Fibroblast of lung (primary cell): ENCODE data around the gene SFMBT2. TPM values are rescaled to one million over a fixed set of nuclear protein-coding genes. Genes with fewer than 3 reads are reported as not detected.
A peak's percentile ranks its signal among the peaks of the same experiment; 100 is the strongest.

Source experiments
- DNase-seq, 2 donors: peaks; one replicate each; pipeline versions ENCODE4 v3.0.0 to v3.0.0-alpha.2; 2010; ENCODE audit warnings: low read depth in 2 of 2
- H2AFZ ChIP-seq: 2 replicates; pipeline ENCODE4 v1.5.1; 2012; ENCODE audit warnings: low read length, control low read depth, inconsistent platforms
- H3K27ac ChIP-seq: 2 replicates; pipeline ENCODE4 v1.5.1; 2011; ENCODE audit warnings: low read length, control low read depth; ENCODE audit not compliant: insufficient read depth
- H3K27me3 ChIP-seq: 2 replicates; pipeline ENCODE4 v1.5.1; 2011; ENCODE audit warnings: mild to moderate bottlenecking, low read length; ENCODE audit not compliant: control insufficient read depth, insufficient read depth
- H3K36me3 ChIP-seq: 2 replicates; pipeline ENCODE4 v1.5.1; 2011; ENCODE audit warnings: low read length; ENCODE audit not compliant: control insufficient read depth, insufficient read depth
- H3K4me1 ChIP-seq: 2 replicates; pipeline ENCODE4 v1.5.1; 2011; ENCODE audit warnings: low read length; ENCODE audit not compliant: control insufficient read depth, insufficient read depth; ENCODE audit errors: extremely low read depth
- H3K4me2 ChIP-seq: 2 replicates; pipeline ENCODE4 v1.5.1; 2011; ENCODE audit warnings: low read length, control low read depth; ENCODE audit not compliant: insufficient read depth; ENCODE audit errors: extremely low read depth
- H3K4me3 ChIP-seq, 4 experiments: fragments of 200-600 bp in 1 of 4; sonication (generic) in 1 of 4; replicated peaks in 1 of 4; 2 replicates each; pipeline ENCODE4 v1.5.1; 2011 to 2016; ENCODE audit warnings: low read length in 4 of 4, low read depth in 3 of 4, mild to moderate bottlenecking in 3 of 4, control low read depth in 2 of 4, inconsistent platforms in 1 of 4, mixed read lengths in 1 of 4; ENCODE audit not compliant: insufficient read depth in 1 of 4; ENCODE audit errors: control extremely low read depth in 1 of 4
- H3K79me2 ChIP-seq: 2 replicates; pipeline ENCODE4 v1.5.1; 2012; ENCODE audit warnings: mild to moderate bottlenecking, low read length, inconsistent platforms; ENCODE audit not compliant: control insufficient read depth, insufficient read depth
- H3K9ac ChIP-seq: 2 replicates; pipeline ENCODE4 v1.5.1; 2011; ENCODE audit warnings: mild to moderate bottlenecking, low read length, control low read depth; ENCODE audit not compliant: insufficient read depth
- H3K9me3 ChIP-seq: 2 replicates; pipeline ENCODE4 v1.5.1; 2012; ENCODE audit warnings: low read depth, low read length; ENCODE audit not compliant: control insufficient read depth, insufficient read depth
- H4K20me1 ChIP-seq: 2 replicates; pipeline ENCODE4 v1.5.1; 2011; ENCODE audit warnings: low read length; ENCODE audit not compliant: control insufficient read depth, insufficient read depth; ENCODE audit errors: extremely low read depth
- CTCF ChIP-seq, 2 donors: IDR thresholded peaks in 1 of 2; conservative IDR thresholded peaks in 1 of 2; 1 replicate in 1 of 2; 2 replicates in 1 of 2; pipeline ENCODE4 v1.5.1; 2011 to 2012; ENCODE audit warnings: low read length in 2 of 2, control low read depth in 1 of 2, inconsistent platforms in 1 of 2, low read depth in 1 of 2, mild to moderate bottlenecking in 1 of 2
- EZH2 ChIP-seq: IDR thresholded peaks from 2 replicates; pipeline ENCODE4 v1.5.1; 2012; ENCODE audit warnings: low read length, control low read depth, mild to moderate bottlenecking; ENCODE audit errors: missing control alignments
- polyA plus RNA-seq, 2 donors: library from polyadenylated mRNA; depleted of rRNA in 1 of 2; stranded (reverse) in 1 of 2; unstranded in 1 of 2; fragments of >200 nt; gene quantifications; 2 replicates each; pipeline ENCODE4 v1.2.1, GENCODE V29; 2011 to 2012; ENCODE audit warnings: missing spikeins in 1 of 2
- total RNA-seq: library from RNA; depleted of rRNA; stranded (reverse); fragments of >200 nt; gene quantifications from 2 replicates; pipeline ENCODE4 v1.2.1, GENCODE V29; 2014

SFMBT2 gene
- total and polyA plus RNA-seq, 2 donors (not counting 1 experiment from before 2014, with no cell fraction given), result 0.52 to 2.5 TPM

- no peaks in the 10 kb centered on the region for H3K9me3 ChIP-seq
- H3K4me1 ChIP-seq, result no peaks in the 10 kb centered on the region
- no peak for DNase-seq
- no peak for TF ChIP-seq EZH2
- no peaks in the 10 kb centered on the region for H3K36me3 ChIP-seq
- H3K27ac ChIP-seq, result no peak overlapping the region
- H3K4me2 ChIP-seq, result no peak overlapping the region
- H3K27me3 ChIP-seq, result no peaks in the 10 kb centered on the region
- H3K9ac ChIP-seq, result no peak overlapping the region
- H4K20me1 ChIP-seq, result no peaks in the 10 kb centered on the region
- H3K79me2 ChIP-seq, result no peaks in the 10 kb centered on the region
- H3K4me3 ChIP-seq, result no peak overlapping the region
- no peak overlapping the region for H2AFZ ChIP-seq
Observed at GRCh38 chr10:7319632-7320031, 91.2 kb downstream of the SFMBT2 start.

GRCh38 chr10:7318836-7319235 lies 92.0 kb downstream of the SFMBT2 start:
- Histone ChIP-seq H3K9ac (no peak overlapping the region), H3K27ac (no peak overlapping the region), H3K4me3 (no peak overlapping the region), H2AFZ (no peak overlapping the region), H3K4me2 (peak overlapping the region; percentile 17), H3K27me3 (no peaks in the 10 kb centered on the region), H3K4me1 (no peaks in the 10 kb centered on the region), H3K9me3 (no peaks in the 10 kb centered on the region), H3K36me3 (no peaks in the 10 kb centered on the region), H4K20me1 (no peaks in the 10 kb centered on the region), H3K79me2 (no peaks in the 10 kb centered on the region)
- no peak for DNase-seq
- TF ChIP-seq CTCF (conservative IDR thresholded peaks at IDR 0.05 in 1 of 2, IDR thresholded peaks at IDR 0.05 in 1 of 2; ENCODE audit: low read depth in 1 of 2, low read length in 2 of 2), result no peak
- no peak for TF ChIP-seq EZH2

- no peaks in the 10 kb centered on the region for H4K20me1 ChIP-seq
- H3K27me3 ChIP-seq, result no peaks in the 10 kb centered on the region
- no peaks in the 10 kb centered on the region for H3K4me1 ChIP-seq
- no peak overlapping the region for H2AFZ ChIP-seq
- no peak overlapping the region for H3K4me2 ChIP-seq
- TF ChIP-seq CTCF (conservative IDR thresholded peaks at IDR 0.05 in 1 of 2, IDR thresholded peaks at IDR 0.05 in 1 of 2; ENCODE audit: low read depth in 1 of 2, low read length in 2 of 2), result no peak
- TF ChIP-seq EZH2, result no peak
- no peaks in the 10 kb centered on the region for H3K9me3 ChIP-seq
- no peak overlapping the region for H3K9ac ChIP-seq
- H3K27ac ChIP-seq, result no peak overlapping the region
- no peaks in the 10 kb centered on the region for H3K79me2 ChIP-seq
- H3K4me3 ChIP-seq, result no peak overlapping the region
- H3K36me3 ChIP-seq, result no peaks in the 10 kb centered on the region
- DNase-seq, result no peak
Observed at GRCh38 chr10:7317786-7318446, 92.9 kb downstream of the SFMBT2 start.
